HepG2 (cell line): ENCODE results near the gene SLC15A2. TPM values are rescaled to one million over a fixed set of nuclear protein-coding genes. Genes with fewer than 3 reads are reported as not detected.

Experiments
- ATAC-seq: fragments of 200-7000 bp; cut with Tn5 transposase; 3 replicates; pipeline ENCODE4 v1.9.1; 2020; ENCODE audit warnings: mild to moderate bottlenecking, moderate library complexity
- BruUV-seq: library from RNA; stranded (reverse); fragments of 400-500 nt; replicated peaks from 2 replicates; lab custom pipeline; 2021; lab: Mats Ljungman, UMichigan
- CTCF ChIA-PET: fragments of 300-600 bp; formaldehyde crosslinking; extraction: SDS; loops from one replicate; lab custom pipeline; 2021; ENCODE audit warnings: low total read pairs, inconsistent platforms, low intra/inter-chr PET ratio; lab: Yijun Ruan, JAX
- POLR2A ChIA-PET: fragments of 350-600 bp; sonication (Branson Sonifier 250); formaldehyde crosslinking; loops from one replicate; lab custom pipeline; 2020; ENCODE audit warnings: antibody characterized with exemption, inconsistent platforms; lab: Yijun Ruan, JAX
- DNase-seq: peaks from one replicate; pipeline ENCODE4 v3.0.0-alpha.2; 2015; ENCODE audit warnings: low spot score
- FAIRE-seq: peaks from 3 replicates; lab custom pipeline; 2011; peaks lifted over from hg19 to GRCh38; lab: Jason Lieb, UNC
- H2AFZ ChIP-seq: one replicate; pipeline ENCODE4 v1.6.1; 2011; ENCODE audit warnings: low read length, inconsistent platforms
- H3K27ac ChIP-seq: fragments of 300-600 bp; 3 replicates; pipeline ENCODE4 v1.8.0; 2011; ENCODE audit warnings: mixed run types, mild to moderate bottlenecking, mixed read lengths, low read length, inconsistent platforms; ENCODE audit not compliant: insufficient read depth; ENCODE audit errors: extremely low read length
- H3K27me3 ChIP-seq, 2 experiments: fragments of 200-600 bp in 1 of 2; 2 replicates in 1 of 2; 3 replicates in 1 of 2; pipeline versions ENCODE4 v1.6.0 to v1.8.0; 2011; ENCODE audit warnings: low read length in 2 of 2, mild to moderate bottlenecking in 2 of 2, moderate library complexity in 2 of 2, inconsistent platforms in 1 of 2; ENCODE audit not compliant: insufficient read depth in 2 of 2, control insufficient read depth in 1 of 2
- H3K36me3 ChIP-seq, 2 experiments: fragments of 200-600 bp in 1 of 2; replicated peaks in 1 of 2; 2 replicates in 1 of 2; 3 replicates in 1 of 2; pipeline versions ENCODE4 v1.5.1 to v1.8.0; 2011; ENCODE audit warnings: low read length in 2 of 2, inconsistent platforms in 1 of 2; ENCODE audit not compliant: insufficient read depth in 2 of 2, control insufficient read depth in 1 of 2
- H3K4me1 ChIP-seq: 2 replicates; pipeline ENCODE4 v1.5.1; 2012; ENCODE audit warnings: low read length, inconsistent platforms; ENCODE audit not compliant: insufficient read depth
- H3K4me2 ChIP-seq: 2 replicates; pipeline ENCODE4 v1.6.0; 2011; ENCODE audit warnings: low read depth, low read length, inconsistent platforms
- H3K4me3 ChIP-seq, 3 experiments: fragments of 200-600 bp in 1 of 3; sonication (generic), shearing (Covaris generic) in 1 of 3; replicated peaks in 1 of 3; 2 replicates each; pipeline ENCODE4 v1.5.1; 2011 to 2016; ENCODE audit warnings: low read length in 3 of 3, inconsistent platforms in 2 of 3, low read depth in 2 of 3, mild to moderate bottlenecking in 2 of 3, control low read depth in 1 of 3, mixed read lengths in 1 of 3; ENCODE audit not compliant: insufficient read depth in 1 of 3
- H3K79me2 ChIP-seq: one replicate; pipeline ENCODE4 v1.6.1; 2011; ENCODE audit warnings: low read length, inconsistent platforms; ENCODE audit not compliant: insufficient read depth
- H3K9ac ChIP-seq: 2 replicates; pipeline ENCODE4 v1.6.0; 2011; ENCODE audit warnings: mild to moderate bottlenecking, low read depth, low read length, inconsistent platforms; ENCODE audit not compliant: insufficient read depth
- H3K9me3 ChIP-seq: 2 replicates; pipeline ENCODE4 v1.5.1; 2012; ENCODE audit warnings: mild to moderate bottlenecking, low read length
- H4K20me1 ChIP-seq: 2 replicates; pipeline ENCODE4 v1.6.0; 2011; ENCODE audit warnings: inconsistent platforms, mild to moderate bottlenecking, low read length, moderate library complexity; ENCODE audit not compliant: insufficient read depth
- CSRNP1 ChIP-seq: sonication (generic); formaldehyde crosslinking; IDR thresholded peaks from 2 replicates; pipeline ENCODE4 v1.8.1; 2023; ENCODE audit warnings: mild to moderate bottlenecking, missing genetic modification reagents
- HINFP ChIP-seq: sonication (generic); formaldehyde crosslinking; IDR thresholded peaks from 2 replicates; pipeline ENCODE4 v1.4.0; 2020; ENCODE audit warnings: low read depth, mild to moderate bottlenecking, missing genetic modification reagents
- MYPOP ChIP-seq: sonication (generic); formaldehyde crosslinking; IDR thresholded peaks from 2 replicates; pipeline ENCODE4 v1.8.1; 2023; ENCODE audit warnings: mild to moderate bottlenecking, moderate library complexity, missing genetic modification reagents
- TEAD3 ChIP-seq: optimal IDR thresholded peaks from 2 replicates; pipeline ENCODE3; 2016; ENCODE audit warnings: borderline replicate concordance
- YY1 ChIP-seq: IDR thresholded peaks from 2 replicates; pipeline ENCODE4 v1.6.1; 2011; ENCODE audit warnings: low read length, low read depth, moderate library complexity, mild to moderate bottlenecking; ENCODE audit not compliant: insufficient read depth, insufficient replicate concordance
- ZNF274 ChIP-seq: sonication (generic); formaldehyde crosslinking; IDR thresholded peaks from 2 replicates; pipeline ENCODE4 v1.5.1; 2020; ENCODE audit warnings: mild to moderate bottlenecking, missing genetic modification reagents
- ZNF484 ChIP-seq: sonication (generic); formaldehyde crosslinking; IDR thresholded peaks from 2 replicates; pipeline ENCODE4 v1.5.1; 2020; ENCODE audit warnings: mild to moderate bottlenecking, low read depth, missing genetic modification reagents, borderline replicate concordance
- ZNF609 ChIP-seq: sonication (generic); formaldehyde crosslinking; IDR thresholded peaks from 2 replicates; pipeline ENCODE4 v1.4.0; 2020; ENCODE audit warnings: mild to moderate bottlenecking, missing genetic modification reagents, borderline replicate concordance
- WGBS: methylation state at CpG from one replicate; pipeline ENCODE4 v1.1.6; 2017; ENCODE audit warnings: low lambda C conversion rate; 5-methylcytosine and 5-hydroxymethylcytosine counted together
- in situ Hi-C: cut with HindIII; loops from 2 replicates; pipeline ENCODE4 v1.10.0; 2017; ENCODE audit warnings: low pct_unique_long_range_greater_than_20kb; ENCODE audit not compliant: extremely low pct_ligation_motif_present
- intact Hi-C: fragments of 100-400 bp; cut with micrococcal nuclease; formaldehyde crosslinking; loops from one replicate; pipeline ENCODE4 v1.10.0; 2022; ENCODE audit not compliant: unreplicated experiment
- polyA plus RNA-seq, 8 experiments: library from polyadenylated mRNA; depleted of rRNA in 3 of 8; stranded (reverse) in 7 of 8; unstranded in 1 of 8; fragments of >200 nt; fragmentation: Illumina TruSeq in 4 of 8; extraction: Trizol in 4 of 8; gene quantifications; 2 replicates each; pipeline versions ENCODE4 v1.2.1 to v1.2.3, GENCODE V29; 2011 to 2016; ENCODE audit warnings: low read depth in 4 of 8, missing spikeins in 1 of 8, mixed read lengths in 1 of 8; ENCODE audit not compliant: insufficient read depth in 1 of 8
- total RNA-seq, 5 experiments: library from RNA; depleted of rRNA; stranded (reverse); fragments of >200 nt; fragmentation: Illumina TruSeq; extraction: Trizol; gene quantifications; 2 replicates each; pipeline ENCODE4 v1.2.3, GENCODE V29; 2016; ENCODE audit warnings: low read depth in 1 of 5

SLC15A2 gene
- total and polyA plus RNA-seq, 2 of the 13 experiments (the other 11 are each of a cell fraction or from before 2014, with no cell fraction given): 1.0 to 1.4 TPM

- Histone ChIP-seq H3K27ac (no peak overlapping the region), H3K27me3 (no peaks in the 10 kb centered on the region), H3K79me2 (no peaks in the 10 kb centered on the region), H3K4me2 (no peak overlapping the region), H2AFZ (no peak overlapping the region), H3K4me1 (no peaks in the 10 kb centered on the region), H3K9me3 (no peaks in the 10 kb centered on the region), H4K20me1 (no peaks in the 10 kb centered on the region), H3K36me3 (no peaks in the 10 kb centered on the region), H3K9ac (no peak overlapping the region), H3K4me3 (no peak overlapping the region)
- DNase-seq: no peak
- intact Hi-C loops: no loop called here
- ATAC-seq: no peak
- no peak for TF ChIP-seq YY1
- POLR2A ChIA-PET: no interaction called here
- BruUV-seq: no TSS peak
- CTCF ChIA-PET: no interaction called here
- in situ Hi-C loops: no loop called here
- no peak for FAIRE-seq
- 0% methylated on average over 1 of the region's 1 CpG for WGBS
Measured at GRCh38 chr3:121963608-121964007, 69.4 kb downstream of the SLC15A2 start.

GRCh38 chr3:121969631-121970030 is 75.4 kb downstream of the SLC15A2 start:
- no peak overlapping the region for H3K4me2 ChIP-seq
- BruUV-seq: no TSS peak
- no peaks in the 10 kb centered on the region for H4K20me1 ChIP-seq
- H3K79me2 ChIP-seq: no peaks in the 10 kb centered on the region
- DNase-seq: no peak
- H2AFZ ChIP-seq: no peak overlapping the region
- no peak overlapping the region for H3K9ac ChIP-seq
- peaks cover 2% of the 10 kb centered on the region; the same call in 1 of the 2 replicates for H3K9me3 ChIP-seq
- H3K4me3 ChIP-seq: no peak overlapping the region
- intact Hi-C loops (no loop called here), in situ Hi-C loops (no loop called here)
- H3K4me1 ChIP-seq: no peaks in the 10 kb centered on the region
- no peaks in the 10 kb centered on the region for H3K27me3 ChIP-seq
- FAIRE-seq: no peak
- ChIA-PET CTCF (no interaction called here), POLR2A (no interaction called here)
- 0% methylated on average over 2 of the region's 2 CpGs for WGBS
- H3K36me3 ChIP-seq: no peaks in the 10 kb centered on the region
- no peak for ATAC-seq
- no peak overlapping the region for H3K27ac ChIP-seq
- TF ChIP-seq CSRNP1 (CRISPR knock-in tag) (no peak), ZNF484 (CRISPR knock-in tag) (no peak), ZNF609 (CRISPR knock-in tag) (no peak), HINFP (CRISPR knock-in tag) (no peak), MYPOP (CRISPR knock-in tag) (no peak), ZNF274 (CRISPR knock-in tag) (no peak), TEAD3 (no peak)
